HepG2 (cell line): ENCODE data around the gene SPINT3. TPM values are rescaled to one million over a fixed set of nuclear protein-coding genes. Genes with fewer than 3 reads are reported as not detected.

Experiments used
- ATAC-seq: fragments of 200-7000 bp; cut with Tn5 transposase; 3 replicates; pipeline ENCODE4 v1.9.1; 2020; ENCODE audit warnings: mild to moderate bottlenecking, moderate library complexity
- BruUV-seq: library from RNA; stranded (reverse); fragments of 400-500 nt; replicated peaks from 2 replicates; lab custom pipeline; 2021; lab: Mats Ljungman, UMichigan
- CTCF ChIA-PET: fragments of 300-600 bp; formaldehyde crosslinking; extraction: SDS; loops from one replicate; lab custom pipeline; 2021; ENCODE audit warnings: low total read pairs, inconsistent platforms, low intra/inter-chr PET ratio; lab: Yijun Ruan, JAX
- POLR2A ChIA-PET: fragments of 350-600 bp; sonication (Branson Sonifier 250); formaldehyde crosslinking; loops from one replicate; lab custom pipeline; 2020; ENCODE audit warnings: antibody characterized with exemption, inconsistent platforms; lab: Yijun Ruan, JAX
- DNase-seq: peaks from one replicate; pipeline ENCODE4 v3.0.0-alpha.2; 2015; ENCODE audit warnings: low spot score
- FAIRE-seq: peaks from 3 replicates; lab custom pipeline; 2011; peaks lifted over from hg19 to GRCh38; lab: Jason Lieb, UNC
- H2AFZ ChIP-seq: one replicate; pipeline ENCODE4 v1.6.1; 2011; ENCODE audit warnings: low read length, inconsistent platforms
- H3K27ac ChIP-seq: fragments of 300-600 bp; 3 replicates; pipeline ENCODE4 v1.8.0; 2011; ENCODE audit warnings: mixed run types, mild to moderate bottlenecking, mixed read lengths, low read length, inconsistent platforms; ENCODE audit not compliant: insufficient read depth; ENCODE audit errors: extremely low read length
- H3K27me3 ChIP-seq, 2 experiments: fragments of 200-600 bp in 1 of 2; 2 replicates in 1 of 2; 3 replicates in 1 of 2; pipeline versions ENCODE4 v1.6.0 to v1.8.0; 2011; ENCODE audit warnings: low read length in 2 of 2, mild to moderate bottlenecking in 2 of 2, moderate library complexity in 2 of 2, inconsistent platforms in 1 of 2; ENCODE audit not compliant: insufficient read depth in 2 of 2, control insufficient read depth in 1 of 2
- H3K36me3 ChIP-seq, 2 experiments: fragments of 200-600 bp in 1 of 2; replicated peaks in 1 of 2; 2 replicates in 1 of 2; 3 replicates in 1 of 2; pipeline versions ENCODE4 v1.5.1 to v1.8.0; 2011; ENCODE audit warnings: low read length in 2 of 2, inconsistent platforms in 1 of 2; ENCODE audit not compliant: insufficient read depth in 2 of 2, control insufficient read depth in 1 of 2
- H3K4me1 ChIP-seq: 2 replicates; pipeline ENCODE4 v1.5.1; 2012; ENCODE audit warnings: low read length, inconsistent platforms; ENCODE audit not compliant: insufficient read depth
- H3K4me2 ChIP-seq: 2 replicates; pipeline ENCODE4 v1.6.0; 2011; ENCODE audit warnings: low read depth, low read length, inconsistent platforms
- H3K4me3 ChIP-seq, 3 experiments: fragments of 200-600 bp in 1 of 3; sonication (generic), shearing (Covaris generic) in 1 of 3; replicated peaks in 1 of 3; 2 replicates each; pipeline ENCODE4 v1.5.1; 2011 to 2016; ENCODE audit warnings: low read length in 3 of 3, inconsistent platforms in 2 of 3, low read depth in 2 of 3, mild to moderate bottlenecking in 2 of 3, control low read depth in 1 of 3, mixed read lengths in 1 of 3; ENCODE audit not compliant: insufficient read depth in 1 of 3
- H3K79me2 ChIP-seq: one replicate; pipeline ENCODE4 v1.6.1; 2011; ENCODE audit warnings: low read length, inconsistent platforms; ENCODE audit not compliant: insufficient read depth
- H3K9ac ChIP-seq: 2 replicates; pipeline ENCODE4 v1.6.0; 2011; ENCODE audit warnings: mild to moderate bottlenecking, low read depth, low read length, inconsistent platforms; ENCODE audit not compliant: insufficient read depth
- H3K9me3 ChIP-seq: 2 replicates; pipeline ENCODE4 v1.5.1; 2012; ENCODE audit warnings: mild to moderate bottlenecking, low read length
- H4K20me1 ChIP-seq: 2 replicates; pipeline ENCODE4 v1.6.0; 2011; ENCODE audit warnings: inconsistent platforms, mild to moderate bottlenecking, low read length, moderate library complexity; ENCODE audit not compliant: insufficient read depth
- GTF3A ChIP-seq: sonication (generic); formaldehyde crosslinking; conservative IDR thresholded peaks from 2 replicates; pipeline ENCODE4 v1.4.0; 2020; ENCODE audit warnings: mild to moderate bottlenecking, missing genetic modification reagents
- HNRNPL ChIP-seq: fragments of 200-400 bp; formaldehyde crosslinking; IDR thresholded peaks from 2 replicates; pipeline ENCODE4 v1.6.1; 2017; ENCODE audit warnings: mild to moderate bottlenecking, low read depth, low read length
- KLF13 ChIP-seq: sonication (generic); formaldehyde crosslinking; IDR thresholded peaks from 2 replicates; pipeline ENCODE4 v1.4.0; 2020; ENCODE audit warnings: mild to moderate bottlenecking, missing genetic modification reagents
- KLF9 ChIP-seq: IDR thresholded peaks from 2 replicates; pipeline ENCODE4 v1.6.1; 2016; ENCODE audit warnings: low read depth
- MBNL3 ChIP-seq: fragments of 250-450 bp; sonication (Bioruptor Pico); conservative IDR thresholded peaks from 2 replicates; pipeline ENCODE4 v1.8.0; 2022; ENCODE audit warnings: mild to moderate bottlenecking, inconsistent platforms
- SYNCRIP ChIP-seq: fragments of 200-400 bp; formaldehyde crosslinking; IDR thresholded peaks from 2 replicates; pipeline ENCODE4 v1.6.1; 2018; ENCODE audit warnings: mild to moderate bottlenecking, low read depth, low read length; ENCODE audit not compliant: insufficient read depth
- TBP ChIP-seq: sonication (generic); formaldehyde crosslinking; IDR thresholded peaks from 2 replicates; pipeline ENCODE4 v1.5.0; 2020; ENCODE audit warnings: missing genetic modification reagents
- ZNF326 ChIP-seq: sonication (generic); formaldehyde crosslinking; IDR thresholded peaks from 2 replicates; pipeline ENCODE4 v1.4.0; 2020; ENCODE audit warnings: missing genetic modification reagents, borderline replicate concordance
- ZNF496 ChIP-seq: sonication (generic); formaldehyde crosslinking; IDR thresholded peaks from 2 replicates; pipeline ENCODE4 v1.8.1; 2023; ENCODE audit warnings: mild to moderate bottlenecking, moderate library complexity, missing genetic modification reagents; ENCODE audit not compliant: insufficient replicate concordance
- ZNF577 ChIP-seq: sonication (generic); formaldehyde crosslinking; IDR thresholded peaks from 2 replicates; pipeline ENCODE4 v1.4.0; 2020; ENCODE audit warnings: mild to moderate bottlenecking, low read depth, missing genetic modification reagents, borderline replicate concordance
- ZNF724P ChIP-seq: sonication (generic); formaldehyde crosslinking; IDR thresholded peaks from 2 replicates; pipeline ENCODE4 v1.8.0; 2022; ENCODE audit warnings: missing genetic modification reagents, borderline replicate concordance
- WGBS: methylation state at CpG from one replicate; pipeline ENCODE4 v1.1.6; 2017; ENCODE audit warnings: low lambda C conversion rate; 5-methylcytosine and 5-hydroxymethylcytosine counted together
- in situ Hi-C: cut with HindIII; loops from 2 replicates; pipeline ENCODE4 v1.10.0; 2017; ENCODE audit warnings: low pct_unique_long_range_greater_than_20kb; ENCODE audit not compliant: extremely low pct_ligation_motif_present
- intact Hi-C: fragments of 100-400 bp; cut with micrococcal nuclease; formaldehyde crosslinking; loops from one replicate; pipeline ENCODE4 v1.10.0; 2022; ENCODE audit not compliant: unreplicated experiment
- polyA plus RNA-seq, 8 experiments: library from polyadenylated mRNA; depleted of rRNA in 3 of 8; stranded (reverse) in 7 of 8; unstranded in 1 of 8; fragments of >200 nt; fragmentation: Illumina TruSeq in 4 of 8; extraction: Trizol in 4 of 8; gene quantifications; 2 replicates each; pipeline versions ENCODE4 v1.2.1 to v1.2.3, GENCODE V29; 2011 to 2016; ENCODE audit warnings: low read depth in 4 of 8, missing spikeins in 1 of 8, mixed read lengths in 1 of 8; ENCODE audit not compliant: insufficient read depth in 1 of 8
- total RNA-seq, 5 experiments: library from RNA; depleted of rRNA; stranded (reverse); fragments of >200 nt; fragmentation: Illumina TruSeq; extraction: Trizol; gene quantifications; 2 replicates each; pipeline ENCODE4 v1.2.3, GENCODE V29; 2016; ENCODE audit warnings: low read depth in 1 of 5
- TF ChIP-seq, protein P1 (sequence below): sonication (generic); formaldehyde crosslinking; conservative IDR thresholded peaks from 2 replicates; pipeline ENCODE4 v1.4.0; 2020; ENCODE audit warnings: missing genetic modification reagents
- TF ChIP-seq, protein P2 (sequence below): sonication (generic); formaldehyde crosslinking; IDR thresholded peaks from 2 replicates; pipeline ENCODE4 v1.8.1; 2023; ENCODE audit warnings: mild to moderate bottlenecking, missing genetic modification reagents
- TF ChIP-seq, protein P3 (sequence below): sonication (generic); formaldehyde crosslinking; IDR thresholded peaks from 2 replicates; pipeline ENCODE4 v1.5.0; 2020; ENCODE audit warnings: missing genetic modification reagents, mild to moderate bottlenecking, borderline replicate concordance
- TF ChIP-seq, protein P4 (sequence below): sonication (generic); formaldehyde crosslinking; IDR thresholded peaks from 2 replicates; pipeline ENCODE4 v1.5.0; 2020; ENCODE audit warnings: mild to moderate bottlenecking, missing genetic modification reagents, moderate library complexity

Gene SPINT3
- total and polyA plus RNA-seq, 2 of the 13 experiments (the other 11 are each of a cell fraction or from before 2014, with no cell fraction given) = not detected

DNA sequence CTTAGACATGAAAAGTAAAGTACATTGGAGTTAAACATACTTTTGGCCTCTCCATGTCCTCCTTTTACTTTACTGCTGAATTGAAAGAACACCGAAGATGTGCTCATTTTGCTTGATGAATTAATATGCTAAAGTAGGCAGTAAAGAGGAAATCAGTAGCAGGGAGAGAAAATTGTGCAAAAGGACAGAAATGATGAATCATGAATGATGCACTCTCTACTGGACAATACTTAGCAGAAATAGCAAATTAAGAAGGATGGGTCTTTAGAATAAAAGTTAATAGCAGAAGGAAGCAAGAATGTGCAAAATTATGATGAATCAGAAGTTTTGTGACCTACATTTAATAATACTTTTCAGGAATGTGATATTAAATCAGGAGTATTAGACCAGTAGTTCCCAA is 8.4 kb upstream of the SPINT3 start (continued):
- TF ChIP-seq, protein P1, sequence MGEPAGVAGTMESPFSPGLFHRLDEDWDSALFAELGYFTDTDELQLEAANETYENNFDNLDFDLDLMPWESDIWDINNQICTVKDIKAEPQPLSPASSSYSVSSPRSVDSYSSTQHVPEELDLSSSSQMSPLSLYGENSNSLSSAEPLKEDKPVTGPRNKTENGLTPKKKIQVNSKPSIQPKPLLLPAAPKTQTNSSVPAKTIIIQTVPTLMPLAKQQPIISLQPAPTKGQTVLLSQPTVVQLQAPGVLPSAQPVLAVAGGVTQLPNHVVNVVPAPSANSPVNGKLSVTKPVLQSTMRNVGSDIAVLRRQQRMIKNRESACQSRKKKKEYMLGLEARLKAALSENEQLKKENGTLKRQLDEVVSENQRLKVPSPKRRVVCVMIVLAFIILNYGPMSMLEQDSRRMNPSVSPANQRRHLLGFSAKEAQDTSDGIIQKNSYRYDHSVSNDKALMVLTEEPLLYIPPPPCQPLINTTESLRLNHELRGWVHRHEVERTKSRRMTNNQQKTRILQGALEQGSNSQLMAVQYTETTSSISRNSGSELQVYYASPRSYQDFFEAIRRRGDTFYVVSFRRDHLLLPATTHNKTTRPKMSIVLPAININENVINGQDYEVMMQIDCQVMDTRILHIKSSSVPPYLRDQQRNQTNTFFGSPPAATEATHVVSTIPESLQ (CRISPR knock-in tag) = no peak
- no peak for TF ChIP-seq ZNF577 (CRISPR knock-in tag)
- TF ChIP-seq, protein P2, sequence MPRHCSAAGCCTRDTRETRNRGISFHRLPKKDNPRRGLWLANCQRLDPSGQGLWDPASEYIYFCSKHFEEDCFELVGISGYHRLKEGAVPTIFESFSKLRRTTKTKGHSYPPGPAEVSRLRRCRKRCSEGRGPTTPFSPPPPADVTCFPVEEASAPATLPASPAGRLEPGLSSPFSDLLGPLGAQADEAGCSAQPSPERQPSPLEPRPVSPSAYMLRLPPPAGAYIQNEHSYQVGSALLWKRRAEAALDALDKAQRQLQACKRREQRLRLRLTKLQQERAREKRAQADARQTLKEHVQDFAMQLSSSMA (CRISPR knock-in tag) = no peak

DNA sequence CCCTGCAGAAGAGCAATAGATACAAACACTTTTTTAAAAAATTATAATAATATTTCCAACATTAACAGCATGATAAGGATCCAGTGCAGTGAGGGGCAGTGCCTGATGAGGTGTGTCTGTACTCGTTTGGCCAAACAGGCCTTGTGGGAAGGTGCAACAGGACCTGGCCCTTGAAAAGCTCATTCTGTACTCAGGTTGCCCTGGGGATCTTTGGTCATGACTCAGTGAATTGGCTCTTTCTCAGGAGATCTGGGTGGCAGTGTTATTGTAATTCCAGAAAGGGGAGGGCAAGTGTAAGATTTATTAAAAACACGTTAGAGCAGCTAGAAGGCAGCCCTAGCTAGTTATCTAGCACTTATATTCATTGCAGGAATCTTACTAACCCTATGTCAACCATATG is 2.9 kb upstream of the SPINT3 start:
- H3K4me2 ChIP-seq = no peak overlapping the region
- TF ChIP-seq MBNL3 = no peak
- no peak for TF ChIP-seq SYNCRIP
- no peak for TF ChIP-seq ZNF724P (CRISPR knock-in tag)
- TF ChIP-seq HNRNPL = no peak
- TF ChIP-seq KLF13 (CRISPR knock-in tag) = no peak
- TF ChIP-seq, protein P3, sequence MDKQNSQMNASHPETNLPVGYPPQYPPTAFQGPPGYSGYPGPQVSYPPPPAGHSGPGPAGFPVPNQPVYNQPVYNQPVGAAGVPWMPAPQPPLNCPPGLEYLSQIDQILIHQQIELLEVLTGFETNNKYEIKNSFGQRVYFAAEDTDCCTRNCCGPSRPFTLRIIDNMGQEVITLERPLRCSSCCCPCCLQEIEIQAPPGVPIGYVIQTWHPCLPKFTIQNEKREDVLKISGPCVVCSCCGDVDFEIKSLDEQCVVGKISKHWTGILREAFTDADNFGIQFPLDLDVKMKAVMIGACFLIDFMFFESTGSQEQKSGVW = no peak
- no peak for TF ChIP-seq KLF9 (CRISPR knock-in tag)
- TF ChIP-seq ZNF326 (CRISPR knock-in tag) = no peak
- TF ChIP-seq TBP (CRISPR knock-in tag) = no peak
- TF ChIP-seq, protein P4, sequence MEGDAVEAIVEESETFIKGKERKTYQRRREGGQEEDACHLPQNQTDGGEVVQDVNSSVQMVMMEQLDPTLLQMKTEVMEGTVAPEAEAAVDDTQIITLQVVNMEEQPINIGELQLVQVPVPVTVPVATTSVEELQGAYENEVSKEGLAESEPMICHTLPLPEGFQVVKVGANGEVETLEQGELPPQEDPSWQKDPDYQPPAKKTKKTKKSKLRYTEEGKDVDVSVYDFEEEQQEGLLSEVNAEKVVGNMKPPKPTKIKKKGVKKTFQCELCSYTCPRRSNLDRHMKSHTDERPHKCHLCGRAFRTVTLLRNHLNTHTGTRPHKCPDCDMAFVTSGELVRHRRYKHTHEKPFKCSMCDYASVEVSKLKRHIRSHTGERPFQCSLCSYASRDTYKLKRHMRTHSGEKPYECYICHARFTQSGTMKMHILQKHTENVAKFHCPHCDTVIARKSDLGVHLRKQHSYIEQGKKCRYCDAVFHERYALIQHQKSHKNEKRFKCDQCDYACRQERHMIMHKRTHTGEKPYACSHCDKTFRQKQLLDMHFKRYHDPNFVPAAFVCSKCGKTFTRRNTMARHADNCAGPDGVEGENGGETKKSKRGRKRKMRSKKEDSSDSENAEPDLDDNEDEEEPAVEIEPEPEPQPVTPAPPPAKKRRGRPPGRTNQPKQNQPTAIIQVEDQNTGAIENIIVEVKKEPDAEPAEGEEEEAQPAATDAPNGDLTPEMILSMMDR (CRISPR knock-in tag) = no peak
- no peak for TF ChIP-seq GTF3A (CRISPR knock-in tag)
- TF ChIP-seq ZNF496 (CRISPR knock-in tag) = no peak
- no peak overlapping the region for H2AFZ ChIP-seq
- intact Hi-C loops = no loop called here
- 1% methylated on average over 2 of the region's 2 CpGs for WGBS
- in situ Hi-C loops = no loop called here
- FAIRE-seq = no peak
- no peaks in the 10 kb centered on the region for H4K20me1 ChIP-seq
- no peaks in the 10 kb centered on the region for H3K4me1 ChIP-seq
- DNase-seq = no peak
- H3K9ac ChIP-seq = no peak overlapping the region
- no peak overlapping the region for H3K27ac ChIP-seq
- ChIA-PET CTCF (no interaction called here), POLR2A (no interaction called here)
- no peaks in the 10 kb centered on the region for H3K9me3 ChIP-seq
- BruUV-seq = no TSS peak
- no peak overlapping the region for H3K4me3 ChIP-seq
- H3K79me2 ChIP-seq = no peaks in the 10 kb centered on the region
- H3K27me3 ChIP-seq = no peaks in the 10 kb centered on the region
- no peaks in the 10 kb centered on the region for H3K36me3 ChIP-seq
- no peak for ATAC-seq
